ENCODE measurements around the gene ZNF839. TPM values are rescaled to one million over a fixed set of nuclear protein-coding genes. Genes with fewer than 3 reads are reported as not detected.

ZNF839 gene
- total RNA-seq, 2 donors from 2014 or later, result 4.2 to 7.0 TPM

GRCh38 chr14:102371361-102371760 is 51.8 kb downstream of the ZNF839 start:
- no peak for TF ChIP-seq CTCF (IDR thresholded peaks at IDR 0.05)
- H3K9me3 ChIP-seq, result no peaks in the 10 kb centered on the region
- ATAC-seq (ENCODE audit: insufficient number of reproducible peaks, low FRiP score, low read depth) (no peak), DNase-seq (ENCODE audit: low spot score) (no peak)
- H3K4me1 ChIP-seq (ENCODE audit: control insufficient read depth in 1 of 2, low read depth in 2 of 2), result no peaks in the 10 kb centered on the region
- no peak overlapping the region for H3K27ac ChIP-seq
- no peak overlapping the region for H3K4me3 ChIP-seq
- H3K27me3 ChIP-seq (replicated peaks; ENCODE audit: insufficient read depth), result no peaks in the 10 kb centered on the region
- peaks cover under 1% of the 10 kb centered on the region for H3K36me3 ChIP-seq

- DNase-seq (ENCODE audit: low spot score) (no peak), ATAC-seq (ENCODE audit: insufficient number of reproducible peaks, low FRiP score, low read depth) (no peak)
- peaks cover 9% of the 10 kb centered on the region for H3K36me3 ChIP-seq
- H3K27me3 ChIP-seq (replicated peaks; ENCODE audit: insufficient read depth), result no peaks in the 10 kb centered on the region
- no peaks in the 10 kb centered on the region for H3K9me3 ChIP-seq
- no peak overlapping the region for H3K27ac ChIP-seq
- H3K4me1 ChIP-seq (ENCODE audit: control insufficient read depth in 1 of 2, low read depth in 2 of 2), result no peaks in the 10 kb centered on the region
- no peak overlapping the region for H3K4me3 ChIP-seq
- no peak for TF ChIP-seq CTCF (IDR thresholded peaks at IDR 0.05)
These were observed 53.6 kb downstream of the ZNF839 start for GRCh38 chr14:102373110-102373509.

- no peak overlapping the region for H3K27ac ChIP-seq
- peaks cover 13% of the 10 kb centered on the region for H3K36me3 ChIP-seq
- no peak overlapping the region for H3K4me3 ChIP-seq
- H3K4me1 ChIP-seq (ENCODE audit: control insufficient read depth in 1 of 2, low read depth in 2 of 2), result no peaks in the 10 kb centered on the region
- H3K9me3 ChIP-seq, result no peaks in the 10 kb centered on the region
- no peak for TF ChIP-seq CTCF (IDR thresholded peaks at IDR 0.05)
- no peak for DNase-seq (ENCODE audit: low spot score)
- no peaks in the 10 kb centered on the region for H3K27me3 ChIP-seq (replicated peaks; ENCODE audit: insufficient read depth)
- no peak for ATAC-seq (ENCODE audit: insufficient number of reproducible peaks, low FRiP score, low read depth)
These were observed 54.7 kb downstream of the ZNF839 start for GRCh38 chr14:102374264-102374663.

- Histone ChIP-seq H3K36me3 (peaks cover 14% of the 10 kb centered on the region), H3K4me1 (ENCODE audit: control insufficient read depth in 1 of 2, low read depth in 2 of 2) (no peaks in the 10 kb centered on the region), H3K9me3 (no peaks in the 10 kb centered on the region), H3K27me3 (replicated peaks; ENCODE audit: insufficient read depth) (no peaks in the 10 kb centered on the region), H3K4me3 (no peak overlapping the region), H3K27ac (no peak overlapping the region)
- ATAC-seq (ENCODE audit: insufficient number of reproducible peaks, low FRiP score, low read depth), result no peak
- TF ChIP-seq CTCF (IDR thresholded peaks at IDR 0.05), result no peak
- DNase-seq (ENCODE audit: low spot score), result no peak
These were observed 55.6 kb downstream of the ZNF839 start for GRCh38 chr14:102375119-102375518.

- H3K36me3 ChIP-seq, result peaks cover 14% of the 10 kb centered on the region
- no peaks in the 10 kb centered on the region for H3K4me1 ChIP-seq (ENCODE audit: control insufficient read depth in 1 of 2, low read depth in 2 of 2)
- DNase-seq (ENCODE audit: low spot score) (no peak), ATAC-seq (ENCODE audit: insufficient number of reproducible peaks, low FRiP score, low read depth) (no peak)
- H3K27me3 ChIP-seq (replicated peaks; ENCODE audit: insufficient read depth), result no peaks in the 10 kb centered on the region
- H3K27ac ChIP-seq, result no peak overlapping the region
- no peak overlapping the region for H3K4me3 ChIP-seq
- H3K9me3 ChIP-seq, result no peaks in the 10 kb centered on the region
- TF ChIP-seq CTCF (IDR thresholded peaks at IDR 0.05), result no peak
These were observed 58.1 kb downstream of the ZNF839 start for GRCh38 chr14:102377696-102378095.
